B cell (primary cell): ENCODE results near the gene F13A1. TPM values are rescaled to one million over a fixed set of nuclear protein-coding genes. Genes with fewer than 3 reads are reported as not detected.

Experiments
- ATAC-seq: fragments of 200-7000 bp; cut with Tn5 transposase; one replicate; pipeline ENCODE4 v1.10.0; 2021; ENCODE audit warnings: low read depth, mild to moderate bottlenecking, moderate number of reproducible peaks, moderate library complexity
- CTCF ChIA-PET: fragments of 350-600 bp; sonication (Branson Sonifier 250); formaldehyde crosslinking; loops from one replicate; lab custom pipeline; 2021; ENCODE audit warnings: antibody characterized with exemption, inconsistent platforms; lab: Charles Lee
- POLR2A ChIA-PET: fragments of 350-600 bp; sonication (Branson Sonifier 250); formaldehyde crosslinking; loops from one replicate; lab custom pipeline; 2021; ENCODE audit warnings: antibody characterized with exemption; lab: Charles Lee
- DNase-seq: peaks from one replicate; pipeline ENCODE4 v3.0.0; 2013
- H2AFZ ChIP-seq: 2 replicates; pipeline ENCODE4 v1.6.1; 2012; ENCODE audit warnings: mild to moderate bottlenecking, low read depth, low read length; ENCODE audit not compliant: insufficient read depth, poor library complexity, severe bottlenecking
- H3K27ac ChIP-seq, 2 donors: 1 replicate in 1 of 2; 2 replicates in 1 of 2; pipeline ENCODE4 v1.5.1; 2012 to 2013; ENCODE audit warnings: low read length in 2 of 2, mild to moderate bottlenecking in 2 of 2, moderate library complexity in 1 of 2
- H3K27me3 ChIP-seq, 4 experiments: fragments of 200-600 bp in 1 of 4; sonication (generic) in 1 of 4; replicated peaks in 1 of 4; 1 replicate in 2 of 4; 2 replicates in 2 of 4; pipeline versions ENCODE4 v1.6.1 to v1.7.0; 2013 to 2016; ENCODE audit warnings: low read length in 3 of 4, mild to moderate bottlenecking in 2 of 4, mixed read lengths in 1 of 4, moderate library complexity in 1 of 4; ENCODE audit not compliant: insufficient read depth in 4 of 4, control insufficient read depth in 3 of 4; ENCODE audit errors: control extremely low read depth in 1 of 4
- H3K36me3 ChIP-seq, 2 experiments: replicated peaks in 1 of 2; 1 replicate in 1 of 2; 2 replicates in 1 of 2; pipeline versions ENCODE4 v1.6.1 to v1.7.1; 2013; ENCODE audit warnings: low read length in 1 of 2; ENCODE audit not compliant: insufficient read depth in 2 of 2, control insufficient read depth in 1 of 2; ENCODE audit errors: control extremely low read depth in 1 of 2, extremely low read depth in 1 of 2
- H3K4me1 ChIP-seq, 2 donors: fragments of 200-600 bp in 1 of 2; sonication (generic) in 1 of 2; 1 replicate in 1 of 2; 2 replicates in 1 of 2; pipeline versions ENCODE4 v1.5.1 to v1.6.1; 2013 to 2017; ENCODE audit warnings: low read length in 2 of 2; ENCODE audit not compliant: control insufficient read depth in 2 of 2, insufficient read depth in 2 of 2
- H3K4me2 ChIP-seq: replicated peaks from 2 replicates; pipeline ENCODE3; 2012; ENCODE audit warnings: mild to moderate bottlenecking, low read depth, low read length; ENCODE audit not compliant: poor library complexity, severe bottlenecking
- H3K4me3 ChIP-seq, 5 experiments: fragments of 200-600 bp in 1 of 5; sonication (generic) in 1 of 5; 1 replicate in 3 of 5; 2 replicates in 2 of 5; pipeline versions ENCODE4 v1.5.1 to v1.7.0; 2011 to 2016; ENCODE audit warnings: low read length in 4 of 5, mild to moderate bottlenecking in 4 of 5, low read depth in 2 of 5, control low read depth in 1 of 5, moderate library complexity in 1 of 5; ENCODE audit not compliant: insufficient read depth in 1 of 5; ENCODE audit errors: control extremely low read depth in 1 of 5, extremely low read depth in 1 of 5
- H3K79me2 ChIP-seq: fragments of 200-600 bp; sonication (generic); one replicate; pipeline ENCODE4 v1.6.0; 2016; ENCODE audit warnings: low read length; ENCODE audit not compliant: control insufficient read depth, insufficient read depth
- H3K9ac ChIP-seq: fragments of 200-600 bp; sonication (generic); 2 replicates; pipeline ENCODE4 v1.6.1; 2017; ENCODE audit warnings: mild to moderate bottlenecking, low read length, moderate library complexity
- H3K9me3 ChIP-seq, 3 donors: one replicate each; pipeline versions ENCODE4 v1.6.1 to v1.7.1; 2013; ENCODE audit warnings: low read length in 2 of 3; ENCODE audit not compliant: control insufficient read depth in 2 of 3, insufficient read depth in 1 of 3; ENCODE audit errors: control extremely low read depth in 1 of 3
- H4K20me1 ChIP-seq: 2 replicates; pipeline ENCODE4 v1.6.0; 2012; ENCODE audit warnings: mild to moderate bottlenecking, low read length; ENCODE audit not compliant: insufficient read depth, control insufficient read depth, poor library complexity, severe bottlenecking
- H3K27ac Mint-ChIP-seq: one replicate; pipeline ENCODE4 v1.8.0; 2021; ENCODE audit warnings: mixed read lengths
- H3K27me3 Mint-ChIP-seq: one replicate; pipeline ENCODE4 v1.8.0; 2021; ENCODE audit warnings: mixed read lengths
- H3K4me1 Mint-ChIP-seq: one replicate; pipeline ENCODE4 v1.8.0; 2021; ENCODE audit warnings: mixed read lengths
- H3K4me3 Mint-ChIP-seq: one replicate; pipeline ENCODE4 v1.8.0; 2021; ENCODE audit warnings: mixed read lengths
- H3K9me3 Mint-ChIP-seq: one replicate; pipeline ENCODE4 v1.8.0; 2022; ENCODE audit warnings: mixed read lengths; ENCODE audit not compliant: insufficient read depth
- EZH2 ChIP-seq: IDR thresholded peaks from 2 replicates; pipeline ENCODE4 v1.6.1; 2012; ENCODE audit warnings: borderline replicate concordance, low read depth, mild to moderate bottlenecking, moderate library complexity, low read length; ENCODE audit not compliant: insufficient read depth, poor library complexity, severe bottlenecking
- WGBS: methylation state at CpG from one replicate; pipeline ENCODE4 v1.1.5; 2013; ENCODE audit warnings: missing lambda C conversion rate; ENCODE audit not compliant: insufficient coverage; 5-methylcytosine and 5-hydroxymethylcytosine counted together
- intact Hi-C: fragments of 100-400 bp; cut with micrococcal nuclease; formaldehyde crosslinking; loops from one replicate; pipeline ENCODE4 v1.10.0; 2022
- polyA plus RNA-seq: library from polyadenylated mRNA; depleted of rRNA; stranded (reverse); fragments of >200 nt; gene quantifications from 2 replicates; pipeline ENCODE4 v1.2.3, GENCODE V29; 2012
- total RNA-seq, 2 donors: library from RNA; stranded (reverse); fragments of 120-200 nt in 1 of 2; gene quantifications; 1 replicate in 1 of 2; 2 replicates in 1 of 2; pipeline versions ENCODE4 v1.2.3 to v1.2.4, GENCODE V29; 2013 to 2022
- TF ChIP-seq, protein P1 (sequence below): fragments of 200-600 bp; IDR thresholded peaks from one replicate; pipeline ENCODE4 v1.8.0; 2022; ENCODE audit warnings: antibody characterized with exemption, mild to moderate bottlenecking

F13A1 gene
- total and polyA plus RNA-seq, 2 donors (not counting 1 experiment from before 2014, with no cell fraction given), result 0.43 to 2.0 TPM

GRCh38 chr6:6285679-6286078, 34.8 kb downstream of the F13A1 start:
- Histone ChIP-seq H3K79me2 (no peaks in the 10 kb centered on the region), H3K36me3 (no peaks in the 10 kb centered on the region), H3K4me2 (no peak overlapping the region), H3K4me3 (no peak overlapping the region), H3K9me3 (no peaks in the 10 kb centered on the region), H3K4me1 (peaks cover 6 to 9% of the 10 kb centered on the region in 2 donors), H3K27ac (no peak overlapping the region), H4K20me1 (no peaks in the 10 kb centered on the region), H3K9ac (no peak overlapping the region), H2AFZ (no peak overlapping the region), H3K27me3 (no peaks in the 10 kb centered on the region)
- ATAC-seq (no peak), DNase-seq (no peak)
- ChIA-PET POLR2A (no interaction called here), CTCF (no interaction called here)
- H3K9me3 Mint-ChIP-seq, result no peaks in the 10 kb centered on the region
- no peak overlapping the region for H3K4me3 Mint-ChIP-seq
- no peak overlapping the region for H3K27ac Mint-ChIP-seq
- H3K27me3 Mint-ChIP-seq, result peaks cover 3% of the 10 kb centered on the region
- TF ChIP-seq EZH2, result no peak
- TF ChIP-seq, protein P1, sequence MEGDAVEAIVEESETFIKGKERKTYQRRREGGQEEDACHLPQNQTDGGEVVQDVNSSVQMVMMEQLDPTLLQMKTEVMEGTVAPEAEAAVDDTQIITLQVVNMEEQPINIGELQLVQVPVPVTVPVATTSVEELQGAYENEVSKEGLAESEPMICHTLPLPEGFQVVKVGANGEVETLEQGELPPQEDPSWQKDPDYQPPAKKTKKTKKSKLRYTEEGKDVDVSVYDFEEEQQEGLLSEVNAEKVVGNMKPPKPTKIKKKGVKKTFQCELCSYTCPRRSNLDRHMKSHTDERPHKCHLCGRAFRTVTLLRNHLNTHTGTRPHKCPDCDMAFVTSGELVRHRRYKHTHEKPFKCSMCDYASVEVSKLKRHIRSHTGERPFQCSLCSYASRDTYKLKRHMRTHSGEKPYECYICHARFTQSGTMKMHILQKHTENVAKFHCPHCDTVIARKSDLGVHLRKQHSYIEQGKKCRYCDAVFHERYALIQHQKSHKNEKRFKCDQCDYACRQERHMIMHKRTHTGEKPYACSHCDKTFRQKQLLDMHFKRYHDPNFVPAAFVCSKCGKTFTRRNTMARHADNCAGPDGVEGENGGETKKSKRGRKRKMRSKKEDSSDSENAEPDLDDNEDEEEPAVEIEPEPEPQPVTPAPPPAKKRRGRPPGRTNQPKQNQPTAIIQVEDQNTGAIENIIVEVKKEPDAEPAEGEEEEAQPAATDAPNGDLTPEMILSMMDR, result no peak
- H3K4me1 Mint-ChIP-seq, result peaks cover 27% of the 10 kb centered on the region
- intact Hi-C loops, result no loop called here
- WGBS, result over 99% methylated on average over 8 of the region's 11 CpGs

DNA sequence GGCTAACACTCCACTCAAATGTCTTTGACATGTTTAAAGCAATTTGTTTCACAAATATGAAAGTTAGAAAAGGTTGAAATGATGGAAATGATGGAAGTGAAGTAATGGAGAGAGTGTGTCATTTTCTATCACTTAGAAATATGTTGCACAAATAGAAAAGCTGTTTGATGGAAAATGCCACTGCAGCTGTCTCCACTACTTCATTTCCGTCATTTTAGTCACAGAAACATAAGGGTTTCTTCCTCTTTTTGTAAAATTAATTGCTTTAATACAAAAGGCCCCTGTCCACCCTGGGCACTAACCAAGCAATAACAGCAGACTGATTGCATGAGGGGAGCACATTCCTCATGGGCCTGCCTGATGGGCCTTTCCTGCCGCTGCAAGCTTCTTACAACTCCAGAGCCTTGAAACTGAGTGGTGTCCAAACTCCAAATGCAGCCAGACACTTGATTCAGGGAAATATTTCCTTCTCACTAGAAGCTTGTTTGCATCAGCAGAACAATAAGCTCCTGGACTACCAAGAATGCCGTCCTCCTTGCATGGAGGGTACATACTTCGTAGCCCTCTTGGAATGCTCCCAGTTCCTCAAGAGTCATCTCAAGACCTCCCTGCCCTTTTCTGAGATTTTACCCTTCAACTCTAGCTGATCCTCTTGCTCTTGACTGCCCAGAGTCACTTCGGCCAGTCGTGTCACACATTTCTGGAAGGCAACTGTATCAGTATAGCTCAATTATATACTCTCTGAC, 36.1 kb downstream of the F13A1 start:
- Mint-ChIP-seq H3K4me1 (peaks cover 27% of the 10 kb centered on the region), H3K9me3 (no peaks in the 10 kb centered on the region), H3K4me3 (peak overlapping the region; percentile 23), H3K27ac (peak overlapping the region; percentile 37), H3K27me3 (no peaks in the 10 kb centered on the region)
- TF ChIP-seq, protein P1, result no peak
- no peak for TF ChIP-seq EZH2
- Histone ChIP-seq H4K20me1 (no peaks in the 10 kb centered on the region), H3K27ac (no peak overlapping the region), H2AFZ (no peak overlapping the region), H3K9me3 (no peaks in the 10 kb centered on the region), H3K4me2 (no peak overlapping the region), H3K4me3 (no peak overlapping the region), H3K36me3 (no peaks in the 10 kb centered on the region), H3K9ac (no peak overlapping the region), H3K4me1 (peaks cover 6 to 9% of the 10 kb centered on the region in 2 donors), H3K79me2 (no peaks in the 10 kb centered on the region), H3K27me3 (peaks cover 0 to under 1% (median 0%) of the 10 kb centered on the region in 4 experiments)
- DNase-seq, result no peak
- peak; percentile 33 for ATAC-seq
- CTCF ChIA-PET, result interaction anchor here (0.9 to 1.2 kb wide), 2 partner anchors 10 to 23 kb away, joined by 3 read pairs; no protein-coding TSS in a partner anchor
- 68% methylated on average over 4 of the region's 6 CpGs for WGBS
- POLR2A ChIA-PET, result interaction anchor here (0.6 kb wide), 1 partner anchor 29 kb away, joined by 4 read pairs; no protein-coding TSS in a partner anchor
- intact Hi-C loops, result no loop called here
